OCI-LY1 (cell line): Measurements from ENCODE around the gene MXI1.

ENCODE experiments used
- CTCF ChIP-seq: fragments of 200-600 bp; sonication (generic), shearing (Covaris generic); IDR thresholded peaks from 2 replicates; pipeline ENCODE4 v1.5.1; 2017; ENCODE audit warnings: mild to moderate bottlenecking, antibody characterized with exemption, low read length, moderate library complexity, mixed read lengths
- EZH2 ChIP-seq: fragments of 200-600 bp; sonication (generic), shearing (Covaris generic); IDR thresholded peaks from 2 replicates; pipeline ENCODE4 v1.8.0; 2017; ENCODE audit warnings: borderline replicate concordance, mixed run types, mild to moderate bottlenecking, antibody characterized with exemption, low read length, moderate library complexity, mixed read lengths

- no peak for TF ChIP-seq CTCF
- TF ChIP-seq EZH2 = no peak
Observed at GRCh38 chr10:110225441-110225755, 18.0 kb downstream of the MXI1 start.
